ENCODE results near the gene DGKB.

Gene DGKB

GRCh38 chr7:14825912-14826311, 76.6 kb downstream of the DGKB start:
- FAIRE-seq (no peak), DNase-seq (ENCODE audit: low spot score) (no peak)

- FAIRE-seq, result no peak
- no peak for DNase-seq (ENCODE audit: low spot score)
Measured at GRCh38 chr7:14822481-14822854, 80.1 kb downstream of the DGKB start.

GRCh38 chr7:14821757-14822480, 80.6 kb downstream of the DGKB start:
- no peak for FAIRE-seq
- DNase-seq (ENCODE audit: low spot score), result no peak

- FAIRE-seq (no peak), DNase-seq (ENCODE audit: low spot score) (no peak)
Measured at GRCh38 chr7:14818871-14819270, 83.7 kb downstream of the DGKB start.

- FAIRE-seq, result no peak
Measured at GRCh38 chr7:14817829-14818614, 84.5 kb downstream of the DGKB start.

GRCh38 chr7:14807507-14807906, 95.0 kb downstream of the DGKB start:
- DNase-seq (ENCODE audit: low spot score) (no peak), FAIRE-seq (no peak)

More at GRCh38 chr7:14817829-14818614, 84.5 kb downstream of the DGKB start:
- DNase-seq (ENCODE audit: low spot score), result no peak

- FAIRE-seq (no peak), DNase-seq (ENCODE audit: low spot score) (no peak)
Measured at GRCh38 chr7:14806891-14807290, 95.7 kb downstream of the DGKB start.

- no peak for FAIRE-seq
Measured at GRCh38 chr7:14805105-14805719, 97.3 kb downstream of the DGKB start.

GRCh38 chr7:14800664-14801063, 101.9 kb downstream of the DGKB start:
- FAIRE-seq, result no peak
- DNase-seq (ENCODE audit: low spot score), result no peak

More at GRCh38 chr7:14805105-14805719, 97.3 kb downstream of the DGKB start:
- DNase-seq (ENCODE audit: low spot score), result no peak

GRCh38 chr7:14793151-14793550, 109.4 kb downstream of the DGKB start:
- FAIRE-seq (no peak), DNase-seq (ENCODE audit: low spot score) (no peak)

GRCh38 chr7:14787551-14787950, 115.0 kb downstream of the DGKB start:
- DNase-seq (ENCODE audit: low spot score) (no peak), FAIRE-seq (no peak)

GRCh38 chr7:14786314-14786895, 116.1 kb downstream of the DGKB start:
- DNase-seq (ENCODE audit: low spot score), result no peak

GRCh38 chr7:14777806-14778205, 124.7 kb downstream of the DGKB start:
- no peak for FAIRE-seq

More at GRCh38 chr7:14786314-14786895, 116.1 kb downstream of the DGKB start:
- FAIRE-seq, result no peak

GRCh38 chr7:14776266-14776665, 126.3 kb downstream of the DGKB start:
- no peak for FAIRE-seq
- DNase-seq (ENCODE audit: low spot score), result no peak

More at GRCh38 chr7:14777806-14778205, 124.7 kb downstream of the DGKB start:
- DNase-seq (ENCODE audit: low spot score), result no peak

- DNase-seq (ENCODE audit: low spot score) (no peak), FAIRE-seq (no peak)
Measured at GRCh38 chr7:14773729-14774271, 128.8 kb downstream of the DGKB start.

- DNase-seq (ENCODE audit: low spot score), result no peak
- no peak for FAIRE-seq
Measured at GRCh38 chr7:14770614-14771013, 131.9 kb downstream of the DGKB start.

- FAIRE-seq, result no peak
- DNase-seq (ENCODE audit: low spot score), result no peak
Measured at GRCh38 chr7:14769261-14769660, 133.3 kb downstream of the DGKB start.

- FAIRE-seq (no peak), DNase-seq (ENCODE audit: low spot score) (no peak)
Measured at GRCh38 chr7:14767716-14768425, 134.7 kb downstream of the DGKB start.

GRCh38 chr7:14766747-14767146, 135.8 kb downstream of the DGKB start:
- no peak for DNase-seq (ENCODE audit: low spot score)
- FAIRE-seq, result no peak

- FAIRE-seq (no peak), DNase-seq (ENCODE audit: low spot score) (no peak)
Measured at GRCh38 chr7:14765731-14766130, 136.8 kb downstream of the DGKB start.

- no peak for DNase-seq (ENCODE audit: low spot score)
- FAIRE-seq, result no peak
Measured at GRCh38 chr7:14762561-14762960, 140.0 kb downstream of the DGKB start.

All from urothelium cell line (cell line).